WERI-Rb-1 (cell line): ENCODE measurements around the gene RPL36A.

Experiments used
- DNase-seq: peaks from one replicate; pipeline ENCODE4 v3.0.0-alpha.2; 2020
- H3K27ac ChIP-seq: fragments of 250-450 bp; sonication (Bioruptor Pico); 2 replicates; pipeline ENCODE4 v1.5.1; 2020; ENCODE audit warnings: mild to moderate bottlenecking, moderate library complexity
- H3K27me3 ChIP-seq: fragments of 250-450 bp; sonication (Bioruptor Pico); 2 replicates; pipeline ENCODE4 v1.5.1; 2021; ENCODE audit warnings: mild to moderate bottlenecking, low read depth, moderate library complexity; ENCODE audit not compliant: insufficient read depth, severe bottlenecking
- H3K36me3 ChIP-seq: fragments of 250-450 bp; sonication (Bioruptor Pico); 2 replicates; pipeline ENCODE4 v1.5.1; 2020; ENCODE audit warnings: mild to moderate bottlenecking, moderate library complexity
- H3K4me3 ChIP-seq: 2 replicates; pipeline ENCODE4 v1.5.1; 2011; ENCODE audit warnings: low read depth, mild to moderate bottlenecking, control low read depth, low read length
- H3K9me3 ChIP-seq: fragments of 250-450 bp; sonication (Bioruptor Pico); 2 replicates; pipeline ENCODE4 v1.5.1; 2021; ENCODE audit warnings: mild to moderate bottlenecking, moderate library complexity; ENCODE audit not compliant: severe bottlenecking
- TF ChIP-seq, protein P1 (sequence below): IDR thresholded peaks from 2 replicates; pipeline ENCODE4 v1.5.1; 2011; ENCODE audit warnings: low read depth, mild to moderate bottlenecking, control low read depth, inconsistent platforms, low read length

The RPL36A gene

DNA sequence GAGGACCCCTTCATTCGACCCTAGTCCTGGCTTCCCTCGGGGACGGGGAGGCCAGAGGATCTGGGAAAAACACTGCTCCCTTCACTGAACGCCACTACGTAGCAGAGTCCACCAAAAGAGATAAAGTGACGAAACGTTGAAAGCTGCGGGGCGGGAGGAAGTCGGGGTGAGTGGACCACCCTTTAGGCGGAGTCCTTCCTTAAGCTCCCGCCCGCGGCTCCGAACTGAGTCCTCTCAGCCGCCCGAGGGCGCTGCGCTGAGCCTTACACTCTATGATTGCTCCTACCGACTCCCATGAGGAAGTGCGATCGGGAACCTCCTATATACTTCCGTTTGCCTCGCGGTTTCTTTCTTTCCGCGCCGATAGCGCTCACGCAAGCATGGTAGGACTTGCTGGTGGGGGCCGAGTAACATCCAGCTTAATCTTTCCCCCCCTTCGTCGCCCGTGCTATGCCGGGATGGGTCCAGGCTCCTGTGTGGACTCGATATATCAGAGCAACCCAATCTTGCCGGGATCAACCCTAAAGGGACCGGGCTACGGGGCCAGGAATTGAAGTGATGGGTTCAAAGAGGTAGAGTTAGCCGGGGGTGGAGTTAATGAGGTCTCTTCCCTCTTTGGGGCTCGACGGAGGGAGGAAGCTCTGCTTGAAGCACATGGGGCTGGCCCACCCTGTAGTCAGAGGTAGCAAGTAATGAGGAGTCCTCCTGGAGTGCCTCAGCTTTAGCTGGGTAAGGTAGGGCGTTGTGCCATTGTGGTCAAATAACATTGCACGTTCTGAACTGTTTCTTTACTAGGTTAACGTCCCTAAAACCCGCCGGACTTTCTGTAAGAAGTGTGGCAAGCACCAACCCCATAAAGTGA is at the start of gene RPL36A:
Gene RPL36A, plus strand, starts transcription at position 348 of the 862 bp plus-strand sequence. Its CDS starts 33 bp downstream, at position 381.
- H3K27ac ChIP-seq, result peak within 1 kb of the TSS; percentile 75
- DNase-seq, result peak; percentile 89
- peaks cover 3% of the 10 kb centered on the region for H3K9me3 ChIP-seq
- H3K4me3 ChIP-seq, result peak within 1 kb of the TSS; percentile 76
- TF ChIP-seq, protein P1, sequence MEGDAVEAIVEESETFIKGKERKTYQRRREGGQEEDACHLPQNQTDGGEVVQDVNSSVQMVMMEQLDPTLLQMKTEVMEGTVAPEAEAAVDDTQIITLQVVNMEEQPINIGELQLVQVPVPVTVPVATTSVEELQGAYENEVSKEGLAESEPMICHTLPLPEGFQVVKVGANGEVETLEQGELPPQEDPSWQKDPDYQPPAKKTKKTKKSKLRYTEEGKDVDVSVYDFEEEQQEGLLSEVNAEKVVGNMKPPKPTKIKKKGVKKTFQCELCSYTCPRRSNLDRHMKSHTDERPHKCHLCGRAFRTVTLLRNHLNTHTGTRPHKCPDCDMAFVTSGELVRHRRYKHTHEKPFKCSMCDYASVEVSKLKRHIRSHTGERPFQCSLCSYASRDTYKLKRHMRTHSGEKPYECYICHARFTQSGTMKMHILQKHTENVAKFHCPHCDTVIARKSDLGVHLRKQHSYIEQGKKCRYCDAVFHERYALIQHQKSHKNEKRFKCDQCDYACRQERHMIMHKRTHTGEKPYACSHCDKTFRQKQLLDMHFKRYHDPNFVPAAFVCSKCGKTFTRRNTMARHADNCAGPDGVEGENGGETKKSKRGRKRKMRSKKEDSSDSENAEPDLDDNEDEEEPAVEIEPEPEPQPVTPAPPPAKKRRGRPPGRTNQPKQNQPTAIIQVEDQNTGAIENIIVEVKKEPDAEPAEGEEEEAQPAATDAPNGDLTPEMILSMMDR, result peak; percentile 75
- peaks cover 26% of the 10 kb centered on the region for H3K36me3 ChIP-seq
- H3K27me3 ChIP-seq, result peaks cover 4% of the 10 kb centered on the region

DNA sequence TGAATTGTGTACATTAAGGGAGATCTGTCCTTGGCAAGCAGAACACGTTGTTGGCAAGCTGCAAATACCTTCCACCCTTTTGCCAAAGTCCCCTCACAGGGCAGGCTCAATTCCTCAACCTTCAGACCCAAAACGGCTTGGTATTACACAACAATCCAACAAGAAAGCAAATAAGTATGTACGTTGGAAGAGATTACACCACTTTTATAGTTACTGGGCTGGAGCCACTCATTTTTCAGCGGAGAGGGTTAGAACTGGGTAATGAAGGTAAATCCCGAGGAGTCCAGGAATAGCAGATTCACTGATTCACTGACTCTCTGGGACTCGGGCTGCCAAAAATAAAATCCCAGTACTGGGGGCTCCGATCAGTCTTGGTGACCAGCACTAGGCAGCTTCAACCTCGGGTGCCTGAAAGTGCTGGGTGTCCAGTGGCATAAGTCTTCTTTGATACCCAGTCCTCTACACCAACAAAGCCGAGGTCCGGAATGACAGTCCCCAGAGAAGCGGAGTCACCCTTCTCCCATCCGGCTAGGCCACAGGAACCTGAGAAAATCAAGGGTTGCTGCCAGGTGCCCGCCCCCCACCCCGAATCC is 42.9 kb upstream of the RPL36A start:
- Histone ChIP-seq H3K36me3 (peaks cover 3% of the 10 kb centered on the region; the same call in 1 of the 2 replicates), H3K27me3 (peaks cover 3% of the 10 kb centered on the region), H3K27ac (peak overlapping the region; percentile 91; the same call in 1 of the 2 replicates), H3K9me3 (no peaks in the 10 kb centered on the region), H3K4me3 (peak overlapping the region; percentile 59)
- TF ChIP-seq, protein P1, result no peak
- DNase-seq, result no peak

DNA sequence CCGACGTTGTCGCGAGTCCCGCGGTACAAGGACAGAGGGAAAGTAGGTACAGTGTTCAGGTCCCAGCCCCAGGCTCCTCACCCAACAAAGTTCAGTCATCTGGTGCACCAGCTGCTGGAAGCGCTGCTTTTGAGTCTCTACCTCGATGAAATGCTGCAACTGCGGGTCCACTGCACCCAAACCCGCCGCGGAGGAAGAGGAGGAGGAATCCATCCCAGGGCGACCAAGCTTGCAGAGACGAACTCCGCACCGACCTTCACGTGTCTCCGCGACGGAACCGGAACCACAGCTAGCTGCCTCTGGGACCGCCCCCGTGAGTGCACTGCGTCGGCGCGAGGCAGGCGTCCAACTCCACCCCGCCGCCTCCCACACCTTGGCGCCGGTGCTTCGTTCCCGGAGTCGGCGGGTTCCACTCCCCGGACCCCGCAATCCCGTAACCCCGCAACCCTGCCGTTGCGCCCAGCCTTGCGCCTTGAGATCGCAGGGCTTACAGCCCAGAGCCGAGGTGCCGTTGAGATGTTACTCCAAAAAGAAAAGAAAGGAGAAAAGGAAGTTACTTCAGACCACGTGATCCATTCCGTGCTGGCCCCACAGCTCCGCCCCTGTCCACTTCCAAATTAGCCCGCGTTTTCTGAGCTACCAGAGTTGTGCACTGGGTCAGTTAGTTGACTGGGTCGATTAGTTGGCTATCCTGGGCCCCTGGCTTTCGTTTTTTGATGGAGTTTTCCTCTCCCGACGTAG is 42.2 kb upstream of the RPL36A start, which contains the start of gene TIMM8A:
Gene TIMM8A, minus strand, starts transcription at position 291 of the 741 bp plus-strand sequence. Its CDS starts 78 bp downstream, at position 213.
- H3K27me3 ChIP-seq, result peaks cover 3% of the 10 kb centered on the region
- peak; percentile 75 for DNase-seq
- peaks cover 3% of the 10 kb centered on the region; the same call in 1 of the 2 replicates for H3K36me3 ChIP-seq
- H3K4me3 ChIP-seq, result peak within 1 kb of the TSS; percentile 59
- no peaks in the 10 kb centered on the region for H3K9me3 ChIP-seq
- peak within 1 kb of the TSS; percentile 91 for H3K27ac ChIP-seq
- TF ChIP-seq, protein P1, result no peak

DNA sequence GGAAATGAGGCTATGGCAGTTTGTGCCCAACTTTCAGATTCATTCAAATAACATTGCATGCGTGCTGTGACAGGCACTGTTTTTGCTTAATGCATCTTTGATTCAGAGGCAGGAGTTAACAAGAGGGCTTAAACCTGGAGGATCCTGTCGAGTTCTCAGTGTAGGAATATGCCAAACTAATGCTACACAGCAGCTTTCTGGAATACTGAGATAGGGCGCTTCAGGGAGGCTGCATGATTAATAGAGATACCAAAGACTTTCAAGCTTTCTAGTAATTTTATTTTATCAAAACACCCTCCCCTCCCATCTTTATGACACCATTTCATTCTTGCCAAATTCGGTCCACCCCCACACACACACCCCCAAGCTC is 41.6 kb upstream of the RPL36A start:
- peak overlapping the region; percentile 59 for H3K4me3 ChIP-seq
- no peak for DNase-seq
- H3K27ac ChIP-seq, result peak overlapping the region; percentile 91
- peaks cover 3% of the 10 kb centered on the region for H3K27me3 ChIP-seq
- peaks cover 3% of the 10 kb centered on the region; the same call in 1 of the 2 replicates for H3K36me3 ChIP-seq
- H3K9me3 ChIP-seq, result no peaks in the 10 kb centered on the region
- TF ChIP-seq, protein P1, result no peak

GRCh38 chrX:101357166-101357795 is 33.5 kb upstream of the RPL36A start:
- DNase-seq, result no peak
- Histone ChIP-seq H3K27me3 (peaks cover 12% of the 10 kb centered on the region), H3K9me3 (no peaks in the 10 kb centered on the region), H3K4me3 (no peak overlapping the region), H3K27ac (no peak overlapping the region), H3K36me3 (no peaks in the 10 kb centered on the region)
- TF ChIP-seq, protein P1, result 0 out of 2 replicates have a peak, but pooled peaks have one; percentile 26
